8988T (cell line): ENCODE results near the gene COMMD2.

Experiments used
- DNase-seq: peaks from one replicate; pipeline ENCODE4 v3.0.0; 2011

The COMMD2 gene

DNA sequence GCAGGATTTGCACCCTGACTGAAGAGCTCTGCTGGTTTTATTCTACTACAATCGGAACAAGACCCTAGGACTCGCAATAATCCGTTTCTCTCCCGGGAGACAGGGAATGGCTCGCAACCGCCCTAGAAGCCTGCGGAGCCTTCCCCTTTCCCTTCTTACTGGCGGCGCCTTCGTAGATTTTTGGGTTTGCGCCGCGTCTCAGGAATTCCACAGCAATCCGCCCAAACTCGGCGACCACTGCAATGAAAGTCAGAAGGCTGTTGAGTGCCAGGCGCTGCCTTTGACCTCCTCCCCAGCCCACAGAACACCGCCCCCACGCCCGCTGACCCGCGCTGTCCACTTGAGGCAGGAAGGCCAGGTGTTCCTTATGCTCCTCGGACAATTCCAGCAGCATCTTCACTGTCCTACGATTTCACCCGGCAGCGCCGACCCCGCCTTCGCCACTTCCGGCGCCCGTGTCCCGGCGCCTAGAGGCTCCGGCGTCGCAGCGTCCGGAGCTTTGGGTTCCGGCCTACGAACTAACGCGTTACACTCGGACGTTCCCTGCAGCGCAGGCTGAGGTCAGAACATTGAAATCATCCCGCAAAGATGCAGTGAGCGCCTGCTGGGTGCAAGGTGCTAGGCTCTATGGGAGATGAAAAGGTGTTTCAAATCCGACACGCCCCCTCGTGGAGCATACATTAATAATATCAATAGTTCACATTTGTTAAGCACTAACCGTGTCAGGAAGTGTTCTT lies at the start of gene COMMD2:
COMMD2 (minus strand) TSS at position 439 of the 737 bp plus-strand sequence; CDS start at position 394, 45 bp downstream.
- DNase-seq, result peak; percentile 37

DNA sequence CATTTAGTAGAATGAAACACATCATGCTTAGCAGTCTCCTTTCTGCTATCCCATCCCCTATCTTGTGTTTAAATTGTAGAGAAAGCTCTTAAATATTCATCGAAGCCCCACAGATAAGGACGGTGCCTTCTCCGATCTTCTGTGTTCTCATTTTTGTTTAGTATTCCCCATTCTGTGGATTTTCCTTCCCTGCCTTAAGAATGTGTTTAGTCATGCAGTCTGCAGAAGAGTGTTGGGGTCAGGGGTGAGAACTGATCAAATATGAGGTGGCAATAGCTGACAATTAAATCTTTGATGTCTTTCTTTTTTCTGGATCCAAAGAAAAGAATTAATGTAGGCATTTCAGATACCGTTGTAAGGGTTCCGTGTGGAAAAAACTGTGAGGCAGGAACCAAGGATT lies 49.4 kb upstream of the COMMD2 start:
- DNase-seq, result no peak

DNA sequence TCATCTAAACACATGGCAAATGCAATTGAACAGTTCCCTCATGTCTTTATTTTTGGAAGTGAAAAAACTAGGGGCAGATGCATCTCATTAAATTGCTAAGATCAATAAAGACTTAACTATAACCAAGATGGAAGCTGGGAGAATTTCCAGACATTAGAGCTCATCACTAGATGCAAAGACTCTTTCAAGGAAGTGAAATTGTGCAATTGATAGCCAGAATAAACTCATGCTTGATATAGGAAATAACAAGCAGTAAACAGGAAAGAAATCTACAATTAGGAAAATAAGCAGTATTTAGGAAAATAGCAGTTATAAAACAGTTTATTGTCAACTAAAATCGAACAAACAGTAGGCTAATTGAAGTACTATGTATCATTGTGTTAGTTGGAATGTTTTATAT lies 48.9 kb upstream of the COMMD2 start:
- no peak for DNase-seq

DNA sequence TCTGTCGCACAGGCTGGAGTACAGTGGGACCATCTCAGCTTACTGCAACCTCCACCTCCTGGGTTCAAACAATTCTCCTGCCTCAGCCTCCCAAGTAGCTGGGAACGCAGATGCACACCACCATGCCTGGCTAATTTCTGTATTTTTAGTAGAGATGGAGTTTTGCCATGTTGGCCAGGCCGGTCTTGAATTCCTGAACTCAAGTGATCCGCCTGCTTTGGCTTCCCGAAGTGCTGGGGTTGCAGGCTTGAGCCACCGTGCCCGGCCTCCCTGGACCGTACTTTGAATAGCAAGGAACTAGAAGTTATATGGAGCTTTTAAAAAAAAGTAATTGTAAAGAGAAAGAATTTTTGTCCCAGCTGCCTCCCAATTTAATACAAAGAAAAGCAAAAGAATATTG lies 48.4 kb upstream of the COMMD2 start:
- no peak for DNase-seq

DNA sequence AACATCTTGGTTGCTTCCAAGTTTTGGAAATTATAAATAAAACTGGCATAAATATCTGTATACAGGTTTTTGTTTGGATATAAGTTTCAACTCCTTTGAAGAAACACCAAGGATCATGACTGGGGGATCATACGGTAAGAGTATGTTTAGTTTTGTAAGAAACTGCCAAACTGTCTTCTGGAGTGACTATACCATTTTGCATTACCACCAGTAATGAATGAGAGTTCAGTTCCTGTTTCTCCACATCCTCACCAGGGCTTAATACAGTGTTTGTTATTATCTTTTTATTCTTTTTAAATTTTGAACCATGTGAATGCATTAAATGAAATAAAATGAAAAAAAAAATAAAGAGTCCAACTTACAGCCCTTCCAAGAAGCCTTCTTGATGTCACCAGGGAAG lies 43.7 kb upstream of the COMMD2 start:
- no peak for DNase-seq

DNA sequence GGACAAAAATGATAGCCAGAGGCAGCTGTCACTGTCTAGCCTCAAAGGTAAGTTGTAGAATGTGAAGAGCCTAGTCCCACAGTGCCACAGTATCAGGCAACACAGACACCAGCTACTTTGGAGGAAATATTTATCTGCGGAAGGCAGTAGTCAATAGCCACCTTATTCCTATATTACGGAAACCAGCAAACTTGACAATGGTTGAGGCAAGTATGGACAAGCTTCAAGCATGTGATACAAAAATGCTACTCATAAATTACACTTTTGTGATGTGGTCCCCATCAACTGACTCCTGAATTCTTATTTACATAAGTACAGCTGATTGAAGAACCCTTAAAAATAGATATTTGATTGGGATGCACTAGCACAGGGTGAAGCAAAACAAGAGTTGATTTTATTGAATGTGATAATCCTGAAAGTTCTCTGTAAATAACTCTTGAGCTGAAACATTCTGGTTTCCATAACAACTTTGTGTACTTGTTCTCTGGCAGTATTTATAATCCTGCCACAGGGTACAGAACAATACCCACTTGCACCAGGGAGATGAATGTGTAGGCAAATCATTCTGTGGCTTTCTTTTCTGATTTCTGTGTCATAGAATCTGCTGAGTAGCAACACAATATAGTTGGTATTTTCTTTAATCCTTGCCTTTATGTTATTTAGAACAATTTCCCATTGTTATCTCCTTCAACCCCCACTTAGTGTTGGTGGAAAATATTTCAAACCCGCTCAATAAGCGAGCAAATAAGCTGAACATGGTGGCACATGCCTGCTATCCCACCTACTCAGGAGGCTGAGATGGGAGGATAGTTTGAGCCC lies 40.4 kb upstream of the COMMD2 start, which contains the start of gene ANKUB1:
ANKUB1 (minus strand) TSS at position 103 of the 819 bp plus-strand sequence. CDS start 188 bp downstream, outside the sequence.
- DNase-seq, result no peak

DNA sequence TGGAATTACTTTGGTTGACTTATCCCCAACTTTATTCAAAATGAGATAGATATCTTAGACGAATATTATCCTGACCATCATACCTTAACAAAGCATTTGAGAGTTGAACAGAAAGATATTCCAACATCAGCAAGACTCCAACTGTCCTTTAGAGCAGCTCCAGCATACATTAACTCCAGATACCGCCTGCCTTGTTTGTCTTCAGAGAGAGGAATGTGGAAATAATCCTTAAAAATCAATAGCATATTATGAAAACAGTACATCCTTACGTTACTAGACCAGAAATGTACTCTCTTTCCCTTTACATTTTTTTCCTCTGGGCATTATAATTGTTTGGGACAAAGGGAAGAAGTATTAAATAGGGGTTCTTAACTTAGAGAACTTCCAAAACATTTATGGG lies 38.4 kb upstream of the COMMD2 start:
- no peak for DNase-seq

DNA sequence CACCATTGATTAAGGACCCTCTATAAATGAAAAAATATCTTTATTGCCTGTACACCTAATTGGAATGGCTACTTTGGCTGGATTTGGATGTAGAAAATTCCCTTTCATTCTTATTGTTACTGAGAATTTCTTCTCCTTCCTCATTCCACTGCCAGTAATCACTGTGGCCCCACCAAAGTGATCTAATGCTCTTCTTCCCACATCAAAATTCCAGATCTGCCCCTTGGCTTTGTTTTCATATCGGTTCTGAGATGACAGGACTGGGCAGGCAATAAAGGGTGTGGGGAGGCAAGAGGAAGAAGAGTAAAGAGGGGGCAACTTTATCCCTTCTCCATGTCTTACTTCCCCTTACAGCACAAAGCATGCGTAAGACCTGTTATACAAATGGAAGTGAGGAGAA lies 38.0 kb upstream of the COMMD2 start:
- DNase-seq, result no peak

DNA sequence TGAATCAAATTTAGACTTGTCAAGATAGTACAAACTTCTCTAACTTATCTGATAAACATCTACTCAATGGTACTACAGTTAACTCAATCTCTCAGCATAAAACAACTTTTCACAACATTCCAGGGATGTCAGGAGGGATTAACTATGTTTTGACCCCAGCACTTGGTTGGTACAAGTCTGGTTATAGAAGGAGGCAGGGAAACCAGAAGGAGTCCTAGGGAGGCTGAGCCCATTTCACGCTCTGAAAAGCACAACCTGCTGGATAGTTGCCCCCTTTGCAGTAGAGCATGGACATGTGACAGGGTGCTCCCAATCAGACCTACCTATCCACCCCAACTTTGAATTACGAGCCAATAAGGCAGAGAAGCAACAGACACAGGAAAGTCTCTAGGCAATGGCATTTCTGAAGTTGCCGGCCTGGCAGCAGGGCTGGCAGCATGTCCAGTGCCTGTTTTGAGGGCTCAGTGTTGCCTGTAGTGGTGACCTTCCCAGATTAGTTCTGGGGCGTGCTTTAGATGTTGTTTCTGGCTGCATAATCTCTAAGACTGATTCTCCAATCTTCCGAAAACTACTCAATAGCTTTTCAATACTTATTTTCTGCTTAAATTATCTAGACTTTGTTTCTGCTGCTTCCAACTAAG lies 31.9 kb upstream of the COMMD2 start:
- no peak for DNase-seq

DNA sequence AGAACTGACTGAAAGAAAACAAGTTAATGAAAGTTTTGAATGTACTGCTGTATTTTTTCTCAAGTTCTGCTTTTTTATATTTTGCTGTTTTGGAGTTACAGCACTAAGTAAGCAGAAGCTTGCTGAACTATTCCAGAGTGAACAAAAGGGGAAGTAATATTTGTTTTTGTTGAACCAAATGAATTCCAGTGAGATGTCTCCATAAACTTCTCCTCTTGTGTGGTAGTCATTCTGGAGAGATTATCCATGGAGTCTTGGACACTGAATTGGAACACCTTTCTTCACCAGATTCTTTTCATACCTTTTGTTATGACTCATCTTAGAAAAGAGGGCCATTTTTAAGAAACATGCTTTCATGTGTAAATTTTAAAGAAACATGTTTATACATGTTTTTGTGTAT lies 31.3 kb upstream of the COMMD2 start:
- peak; percentile 14 for DNase-seq

DNA sequence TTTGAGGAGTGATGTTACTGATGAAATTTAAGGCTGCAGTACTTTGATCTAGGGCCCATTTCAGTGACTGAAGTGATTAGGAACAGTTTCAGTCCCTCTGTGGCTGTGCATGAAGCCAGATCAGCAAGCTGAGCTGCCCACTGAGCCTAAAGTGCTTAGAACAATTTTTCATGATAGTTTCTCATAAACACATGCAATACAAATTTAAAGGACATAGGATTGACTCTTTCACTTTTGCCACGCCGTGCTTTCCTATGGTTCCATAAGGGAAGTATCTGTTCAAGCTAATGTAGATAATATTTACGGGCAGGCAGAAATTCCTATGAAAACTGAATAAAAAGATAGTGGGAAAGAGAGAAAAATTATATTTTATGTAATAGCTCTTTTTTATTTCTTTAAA lies 29.5 kb upstream of the COMMD2 start:
- no peak for DNase-seq

DNA sequence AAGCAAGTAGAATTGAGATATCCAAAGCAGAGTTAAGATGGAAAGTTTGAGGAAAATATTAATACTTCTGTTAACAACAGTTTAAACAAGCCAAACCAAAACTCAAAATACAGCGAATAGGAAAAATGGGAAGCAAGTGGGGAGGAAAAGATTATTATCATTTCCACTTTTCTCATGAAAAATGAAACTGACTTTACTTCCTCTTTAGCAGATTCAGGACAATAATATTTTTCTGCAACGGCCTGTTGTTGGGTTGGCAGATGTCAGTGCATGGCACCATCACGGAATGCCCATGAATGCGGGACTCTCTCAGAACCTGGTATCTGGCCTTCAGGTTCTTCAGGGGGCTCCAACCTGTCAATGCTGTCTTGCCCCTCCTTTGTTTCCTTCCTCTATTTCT lies 28.9 kb upstream of the COMMD2 start:
- no peak for DNase-seq

DNA sequence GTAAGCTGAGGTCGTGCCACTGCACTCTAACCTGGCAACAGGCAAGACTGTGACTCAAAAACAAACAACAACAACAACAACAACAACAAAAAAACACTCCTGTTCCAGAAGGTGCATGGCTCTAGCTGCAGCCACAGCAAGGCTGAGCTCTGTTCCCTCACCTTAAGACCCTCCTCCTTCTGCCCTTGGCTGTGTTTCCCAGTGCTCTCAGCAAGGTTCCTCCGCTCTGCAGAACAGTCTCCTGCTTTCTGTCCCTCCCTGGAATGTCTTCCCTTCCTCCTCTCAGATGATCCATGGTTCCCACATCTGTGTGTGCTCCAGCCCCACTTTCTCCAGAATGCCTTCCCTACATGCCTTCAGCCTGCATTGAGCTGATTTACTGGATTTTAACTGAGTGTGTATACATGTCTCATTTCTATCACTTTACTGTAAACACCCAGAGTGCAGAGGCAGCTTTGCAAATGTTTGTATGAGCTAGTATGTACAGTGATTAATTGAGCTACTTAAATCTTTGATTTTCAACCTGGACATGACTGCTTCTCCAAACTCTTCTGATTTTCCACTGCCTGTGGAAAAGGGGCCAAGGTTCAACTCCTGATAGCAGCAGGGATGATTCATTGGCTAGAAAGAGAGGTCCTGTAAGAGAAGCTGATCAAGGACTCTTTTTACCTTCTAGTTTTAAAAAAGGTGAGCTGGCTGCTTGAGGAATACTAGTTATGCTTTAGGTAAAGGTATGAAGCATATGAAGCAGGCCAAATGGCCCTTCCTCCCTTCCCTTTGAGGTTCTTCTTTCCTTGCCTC lies 25.3 kb upstream of the COMMD2 start:
- DNase-seq, result no peak

DNA sequence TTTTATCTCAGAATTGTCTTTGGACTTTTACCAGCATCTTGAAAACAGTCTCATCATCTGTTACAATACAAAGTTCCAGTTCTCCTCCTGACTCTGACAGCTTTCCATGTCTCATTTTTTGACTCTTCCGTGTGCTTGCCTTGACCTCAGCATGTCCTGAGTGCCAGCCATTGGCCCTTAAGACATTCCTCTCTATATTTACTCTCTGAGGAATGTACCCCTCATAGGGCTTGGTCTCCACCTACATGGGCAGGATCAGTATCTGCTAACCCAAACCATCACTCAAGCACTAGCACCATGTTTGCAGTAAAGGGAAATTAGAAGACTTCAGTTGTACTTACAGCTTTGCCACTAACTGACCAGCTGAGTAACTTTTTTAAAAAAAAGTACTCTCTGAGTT lies 23.9 kb upstream of the COMMD2 start:
- no peak for DNase-seq

DNA sequence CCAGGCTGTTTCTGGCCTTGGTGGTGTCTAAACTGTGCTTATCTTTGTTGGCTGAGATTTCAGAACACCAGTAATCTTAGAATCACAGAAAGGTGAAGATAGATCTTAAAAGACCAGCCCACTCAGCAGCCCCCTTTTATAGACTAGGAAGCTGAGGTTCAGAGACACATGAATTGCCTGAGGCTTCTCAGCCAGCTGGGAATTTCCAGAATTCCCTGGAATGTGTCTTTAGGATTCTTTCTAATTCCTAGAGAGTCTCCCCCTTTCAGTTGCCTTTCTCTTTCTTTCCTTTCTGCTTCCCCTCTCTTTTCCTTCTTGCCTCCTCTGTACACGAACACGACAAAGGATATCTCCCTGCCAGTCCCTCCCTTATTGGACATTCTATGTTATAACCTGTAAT lies 20.6 kb upstream of the COMMD2 start:
- DNase-seq, result no peak

DNA sequence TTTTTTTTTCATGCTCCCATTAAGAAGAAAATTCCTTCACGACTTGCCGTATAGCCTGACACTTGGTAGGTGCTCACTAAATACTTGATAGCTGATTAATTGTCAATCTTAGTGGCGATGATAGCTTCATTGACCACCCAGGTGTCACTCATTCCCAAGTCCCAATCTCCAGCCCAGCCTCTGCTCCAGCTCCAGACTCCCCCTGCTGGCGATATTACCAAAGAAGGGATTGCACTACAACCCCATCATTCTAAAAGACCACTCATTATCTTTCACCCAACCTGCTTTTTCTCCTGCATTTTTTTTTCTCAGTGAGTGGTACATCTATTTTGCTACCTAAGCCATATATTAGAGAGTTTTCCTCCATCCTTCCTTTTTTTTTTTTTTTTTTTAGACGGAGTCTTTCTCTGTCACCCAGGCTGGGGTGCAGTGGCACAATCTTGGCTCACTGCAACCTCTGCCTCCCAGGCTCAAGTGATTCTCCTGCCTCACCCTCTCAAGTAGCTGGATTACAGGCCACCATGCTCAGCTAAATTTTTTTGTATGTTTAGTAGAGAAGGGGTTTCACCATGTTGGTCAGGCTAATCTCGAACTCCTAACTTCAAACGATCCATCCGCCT lies 19.5 kb upstream of the COMMD2 start:
- peak; percentile 28 for DNase-seq

DNA sequence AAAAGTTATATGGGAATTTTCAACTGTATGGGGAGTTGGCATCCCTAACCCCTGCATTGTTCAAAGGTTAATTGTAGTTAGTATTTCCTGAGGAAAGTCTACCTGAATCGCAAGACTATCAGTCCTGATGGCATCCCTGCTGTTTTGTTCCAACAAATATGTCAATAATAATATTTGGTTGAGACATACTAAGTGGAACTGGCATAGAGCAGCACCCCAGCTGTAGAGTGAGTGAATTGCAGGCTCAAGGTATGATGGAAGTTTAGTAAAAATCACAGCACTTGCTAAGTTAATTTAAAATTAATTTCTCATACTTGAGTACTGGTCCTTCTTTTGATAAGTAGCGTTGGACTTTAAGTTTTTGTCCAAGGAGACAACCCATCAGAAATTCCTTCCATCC lies 18.0 kb upstream of the COMMD2 start:
- no peak for DNase-seq

DNA sequence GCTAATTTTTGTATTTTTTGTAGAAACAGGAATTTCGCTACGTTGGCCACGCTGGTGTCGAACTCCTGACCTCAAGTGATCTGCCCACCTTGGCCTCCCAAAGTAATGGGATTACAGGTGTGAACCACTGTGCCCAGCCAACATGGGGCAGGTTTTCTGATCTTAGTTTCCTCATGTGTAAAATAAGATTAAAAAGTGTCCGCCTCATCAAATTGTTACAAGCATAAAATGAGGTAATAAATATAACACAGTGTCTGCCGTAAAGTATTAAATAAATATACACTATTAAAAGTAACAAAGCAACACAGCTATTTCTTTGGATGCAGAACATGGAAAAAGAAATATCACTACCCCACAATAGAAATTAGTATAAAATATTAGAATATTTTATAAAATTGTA lies 16.4 kb upstream of the COMMD2 start:
- no peak for DNase-seq

DNA sequence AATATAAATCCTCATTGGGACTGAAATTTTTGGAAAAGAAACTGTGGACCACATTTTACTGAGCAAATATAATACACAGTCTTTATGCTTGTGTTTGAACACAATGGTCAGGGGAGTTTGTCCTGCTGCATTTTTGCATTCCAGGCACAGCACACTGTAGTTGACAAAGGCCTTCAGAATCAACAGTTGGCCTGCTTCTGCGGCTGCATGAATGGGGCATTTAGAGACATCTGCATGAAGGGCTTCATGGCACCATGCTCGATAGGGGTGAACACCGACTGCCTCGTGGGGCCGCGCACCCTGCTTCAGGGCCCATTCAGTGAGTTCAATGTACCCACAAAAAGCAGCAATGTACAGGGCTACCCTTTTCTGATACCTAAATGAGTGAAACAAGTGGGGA lies 15.4 kb upstream of the COMMD2 start:
- DNase-seq, result no peak

DNA sequence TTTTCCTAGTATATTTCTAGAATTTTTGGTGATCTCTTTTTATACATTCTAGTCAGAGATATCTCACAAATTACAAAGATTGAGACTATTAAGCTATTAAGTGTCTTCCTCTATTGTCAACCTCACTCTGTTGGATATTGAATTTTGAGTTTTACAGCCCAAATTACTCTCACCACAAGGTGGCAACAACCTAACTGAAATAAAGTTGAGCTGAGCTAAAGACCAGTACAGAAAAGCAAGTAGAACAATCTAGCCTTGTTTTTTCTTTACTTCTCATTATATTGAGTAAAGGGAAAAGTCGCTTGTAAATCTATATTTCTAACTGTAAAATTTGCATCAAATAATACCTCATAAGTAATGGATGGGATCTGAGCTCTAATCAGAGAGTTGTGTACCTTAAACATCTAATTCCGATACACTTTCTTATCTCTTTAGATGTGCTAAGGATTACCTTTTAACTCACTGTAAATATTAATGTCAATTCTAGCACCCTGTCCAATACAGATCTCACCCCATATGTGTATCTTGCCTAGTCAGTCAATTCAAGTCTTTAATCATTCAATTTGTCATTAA lies 13.6 kb upstream of the COMMD2 start:
- no peak for DNase-seq

DNA sequence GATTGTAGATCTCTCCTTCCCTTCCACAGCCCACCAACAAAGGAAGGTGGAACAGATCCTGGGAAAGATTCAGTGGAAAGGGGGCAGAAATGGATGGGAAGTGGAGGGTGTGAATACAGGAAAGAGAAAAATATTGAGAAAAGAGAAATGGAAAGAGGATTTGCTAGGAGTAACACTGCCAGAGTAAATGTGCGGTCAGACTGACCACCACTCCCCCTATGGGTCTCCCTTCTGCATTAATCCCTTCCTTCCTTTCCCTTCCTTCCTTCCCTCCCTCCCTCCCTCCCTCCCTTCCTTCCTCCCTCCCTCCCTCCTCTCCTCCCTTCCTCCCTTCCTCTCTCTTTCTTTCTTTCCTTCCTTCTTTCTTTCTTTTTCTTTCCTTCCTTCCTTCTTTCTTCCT lies 12.0 kb upstream of the COMMD2 start:
- DNase-seq, result no peak

DNA sequence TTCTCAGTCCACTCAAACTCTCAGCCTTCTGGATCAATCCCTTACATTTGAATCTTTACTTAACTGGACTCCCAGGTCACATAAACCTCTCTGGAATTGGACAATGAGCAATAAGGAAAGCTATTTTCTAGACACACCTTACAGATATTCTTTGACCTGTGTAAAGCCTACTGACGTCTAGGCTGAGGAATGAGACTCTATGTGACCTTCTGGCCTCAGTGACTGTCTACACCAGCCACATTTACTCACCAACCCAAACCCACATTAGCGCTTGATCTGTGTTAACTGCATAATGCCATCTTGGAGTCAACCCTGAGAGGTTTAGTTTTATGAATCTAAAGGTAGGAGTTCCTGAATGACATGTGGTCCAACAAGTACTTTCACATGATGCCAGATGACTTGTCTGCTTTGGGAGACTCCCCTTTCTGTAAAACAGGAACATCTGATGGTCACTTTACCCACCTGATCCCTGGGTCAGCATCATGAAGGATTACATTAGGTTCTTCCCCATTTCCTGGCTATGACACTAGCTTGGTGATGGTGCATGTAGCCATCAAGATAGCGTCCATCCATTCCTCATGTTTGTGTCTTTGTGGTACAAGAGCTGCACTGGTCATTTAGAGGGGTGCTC lies 11.4 kb upstream of the COMMD2 start:
- no peak for DNase-seq
